ENCODE measurements around the gene ARFGAP2.

Gene ARFGAP2

GRCh38 chr11:47176328-47177228, at the start of gene ARFGAP2:
Gene ARFGAP2 (minus strand): TSS chr11:47176879. CDS start chr11:47176853, 26 bp downstream.
- no peak for TF ChIP-seq CTCF (IDR thresholded peaks at IDR 0.05; ENCODE audit: low read depth, low read length)
- peak; percentile 88 for DNase-seq (ENCODE audit: extremely low read depth, low read depth)

DNA sequence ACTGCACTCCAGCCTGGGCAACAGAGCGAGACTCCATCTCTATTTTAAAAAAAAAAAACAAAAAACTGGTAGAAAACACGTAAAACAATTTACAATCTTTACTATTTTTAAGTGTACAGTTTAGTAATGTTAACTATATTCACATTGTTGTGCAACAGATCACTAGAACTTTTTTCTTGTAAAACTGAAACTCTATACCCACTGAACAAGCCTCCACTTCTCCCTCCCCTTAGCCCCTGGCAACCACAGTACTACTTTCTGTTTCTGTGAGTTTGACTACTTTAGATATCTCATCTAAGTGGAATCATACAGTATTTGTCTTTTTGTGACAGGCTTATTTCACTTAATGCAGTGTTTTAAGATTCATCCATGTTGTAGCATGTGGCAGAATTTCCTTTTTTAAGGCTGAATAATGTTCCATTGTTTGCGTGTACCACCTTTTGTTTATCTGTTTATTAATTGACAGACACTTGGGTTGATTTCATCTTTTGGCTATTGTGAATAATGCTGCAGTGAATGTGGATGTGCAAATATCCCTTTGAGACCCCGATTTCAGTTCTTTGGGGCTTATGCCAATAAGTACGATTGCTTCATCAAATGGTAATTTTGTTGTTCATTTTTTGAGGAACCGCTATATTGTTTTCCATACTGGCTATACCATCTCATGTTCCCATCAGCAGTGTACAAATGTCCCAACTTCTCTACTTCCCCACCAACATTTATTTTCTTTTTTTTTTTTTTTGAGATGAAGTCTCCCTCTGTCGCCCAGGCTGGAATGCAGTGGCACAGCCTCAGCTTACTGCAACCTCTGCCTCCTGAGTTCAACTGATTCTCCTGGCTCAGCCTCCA, 49.1 kb upstream of the ARFGAP2 start:
- no peak for TF ChIP-seq CTCF (IDR thresholded peaks at IDR 0.05; ENCODE audit: low read depth, low read length)
- DNase-seq (ENCODE audit: extremely low read depth, low read depth) = no peak

DNA sequence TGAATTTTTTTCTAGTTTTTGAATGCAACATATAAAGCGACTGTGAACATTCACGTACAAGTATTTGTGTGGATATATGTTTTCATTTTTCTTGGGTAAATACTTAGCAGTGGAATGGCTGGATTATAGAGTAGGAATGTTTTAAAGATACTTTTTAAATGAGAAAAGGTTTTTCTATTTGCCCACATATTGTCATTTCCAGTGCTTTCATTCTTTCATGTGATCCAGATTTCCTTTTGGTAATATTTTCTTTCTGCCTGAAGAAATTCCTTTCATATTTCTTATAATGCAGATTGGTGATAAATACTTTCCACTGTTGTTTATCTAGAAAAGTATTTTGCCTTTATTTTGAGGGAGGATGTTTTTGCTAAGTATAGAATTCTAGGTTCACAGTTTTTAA, 46.0 kb upstream of the ARFGAP2 start:
- no peak for DNase-seq (ENCODE audit: extremely low read depth, low read depth)
- TF ChIP-seq CTCF (IDR thresholded peaks at IDR 0.05; ENCODE audit: low read depth, low read length) = no peak

DNA sequence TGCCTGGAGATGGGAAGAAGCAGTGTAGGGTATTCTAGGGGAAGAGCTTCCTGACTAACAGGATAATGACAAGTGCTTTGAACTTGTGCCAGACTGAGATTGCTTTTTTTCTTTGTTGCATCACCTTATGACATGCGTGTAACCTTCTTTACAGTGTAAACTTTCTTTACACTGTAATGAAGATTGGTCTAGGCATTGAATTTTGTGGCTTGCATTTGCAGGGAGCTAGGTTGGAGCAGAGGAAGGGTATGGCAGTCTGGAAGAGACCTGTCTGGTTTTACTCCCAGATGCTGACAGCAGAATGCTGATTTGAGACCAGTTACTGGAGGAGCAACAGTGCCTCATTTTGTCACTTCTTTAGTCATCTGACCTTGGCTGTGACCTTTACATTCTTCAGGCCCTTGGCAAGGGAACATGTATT, 43.7 kb upstream of the ARFGAP2 start:
- TF ChIP-seq CTCF (IDR thresholded peaks at IDR 0.05; ENCODE audit: low read depth, low read length) = no peak
- no peak for DNase-seq (ENCODE audit: extremely low read depth, low read depth)

DNA sequence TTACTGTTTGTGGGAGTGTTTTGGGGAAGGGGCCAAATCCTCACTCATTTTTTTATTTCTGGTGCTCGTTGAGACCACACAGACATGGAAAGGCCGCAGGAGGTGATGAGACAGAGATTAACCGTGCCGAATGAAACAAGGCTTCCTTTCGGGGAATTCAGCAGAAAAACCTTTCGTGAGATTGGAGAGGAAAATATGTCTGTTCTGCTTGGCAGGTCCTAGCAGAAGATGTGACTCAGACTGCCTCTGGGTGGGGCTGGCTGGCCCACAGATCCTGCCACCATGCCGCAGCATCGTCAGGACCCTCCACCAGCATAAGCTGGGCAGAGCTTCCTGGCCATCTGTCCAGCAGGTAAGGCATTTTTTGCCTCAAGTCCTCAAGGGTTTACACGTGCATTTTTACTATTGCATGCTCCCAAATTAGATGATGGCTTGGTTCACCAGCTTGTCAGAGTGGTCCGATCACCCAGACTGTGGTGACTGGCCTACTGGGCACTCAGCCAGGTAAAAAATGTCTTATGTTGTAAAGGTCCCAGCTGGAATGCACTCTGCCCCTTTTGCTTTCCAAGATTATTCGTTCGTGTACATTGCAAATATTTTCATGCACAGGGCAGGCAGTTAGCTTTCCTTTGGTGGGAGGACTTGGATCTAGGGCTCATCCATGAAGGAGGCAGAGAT, 39.6 kb upstream of the ARFGAP2 start:
- no peak for DNase-seq (ENCODE audit: extremely low read depth, low read depth)
- peak; percentile 4 for TF ChIP-seq CTCF (IDR thresholded peaks at IDR 0.05; ENCODE audit: low read depth, low read length)

DNA sequence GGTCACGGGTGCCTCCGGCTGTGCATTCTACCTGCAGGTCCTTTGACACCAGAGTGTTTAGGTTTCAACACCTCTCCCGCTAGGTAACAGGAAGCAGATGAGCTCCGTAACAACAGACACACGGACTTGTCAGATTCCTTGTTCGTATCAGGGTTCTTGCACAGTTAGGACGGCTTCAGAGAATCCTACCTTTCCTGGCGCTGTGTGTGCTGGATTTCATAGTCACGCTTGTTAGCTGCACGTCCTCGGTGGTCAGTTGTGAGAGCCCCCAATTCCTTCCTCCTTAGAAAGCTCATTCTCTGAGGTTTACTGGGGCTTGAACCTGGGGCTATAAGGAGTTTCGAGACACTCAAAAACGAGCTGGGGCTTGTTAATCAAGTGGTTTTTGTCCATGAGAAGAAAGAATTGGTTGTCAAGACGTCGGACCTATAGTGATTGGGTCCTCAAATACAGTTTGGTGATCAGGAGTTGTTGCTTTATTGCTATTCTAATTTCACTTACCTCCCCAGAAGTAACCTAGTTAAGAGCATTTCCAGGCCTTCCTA, 38.8 kb upstream of the ARFGAP2 start:
- DNase-seq (ENCODE audit: extremely low read depth, low read depth) = no peak
- no peak for TF ChIP-seq CTCF (IDR thresholded peaks at IDR 0.05; ENCODE audit: low read depth, low read length)

Measured in AG09319 (cell line).